Measurements from ENCODE around the gene TANK.

DNA sequence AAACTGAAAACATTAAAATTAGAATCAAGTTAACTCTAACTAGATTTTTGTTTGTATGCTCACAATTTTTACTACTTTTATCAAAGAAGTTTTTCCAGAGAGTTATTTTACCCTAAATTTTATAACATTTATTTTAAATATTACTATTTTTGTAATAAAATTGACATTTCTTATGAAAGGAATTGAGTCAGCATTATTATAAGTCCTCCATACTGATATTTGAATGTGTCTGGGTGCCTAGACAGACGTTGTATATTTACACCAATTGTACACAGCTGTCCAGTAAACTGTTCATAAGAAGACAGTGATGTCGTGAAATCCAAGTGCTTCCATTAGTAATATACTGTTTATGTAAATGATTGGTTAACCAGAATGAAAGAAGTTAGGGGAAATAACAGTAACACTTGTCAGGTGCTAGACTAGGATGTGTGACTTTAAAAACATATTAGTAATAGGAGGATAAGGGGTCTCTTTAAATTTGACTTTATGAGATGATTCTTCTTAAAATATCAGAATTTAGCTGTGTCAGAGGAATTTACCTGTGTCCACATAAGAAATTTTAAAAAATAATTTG, 73.7 kb downstream of the TANK start:
- TF ChIP-seq, protein P1, sequence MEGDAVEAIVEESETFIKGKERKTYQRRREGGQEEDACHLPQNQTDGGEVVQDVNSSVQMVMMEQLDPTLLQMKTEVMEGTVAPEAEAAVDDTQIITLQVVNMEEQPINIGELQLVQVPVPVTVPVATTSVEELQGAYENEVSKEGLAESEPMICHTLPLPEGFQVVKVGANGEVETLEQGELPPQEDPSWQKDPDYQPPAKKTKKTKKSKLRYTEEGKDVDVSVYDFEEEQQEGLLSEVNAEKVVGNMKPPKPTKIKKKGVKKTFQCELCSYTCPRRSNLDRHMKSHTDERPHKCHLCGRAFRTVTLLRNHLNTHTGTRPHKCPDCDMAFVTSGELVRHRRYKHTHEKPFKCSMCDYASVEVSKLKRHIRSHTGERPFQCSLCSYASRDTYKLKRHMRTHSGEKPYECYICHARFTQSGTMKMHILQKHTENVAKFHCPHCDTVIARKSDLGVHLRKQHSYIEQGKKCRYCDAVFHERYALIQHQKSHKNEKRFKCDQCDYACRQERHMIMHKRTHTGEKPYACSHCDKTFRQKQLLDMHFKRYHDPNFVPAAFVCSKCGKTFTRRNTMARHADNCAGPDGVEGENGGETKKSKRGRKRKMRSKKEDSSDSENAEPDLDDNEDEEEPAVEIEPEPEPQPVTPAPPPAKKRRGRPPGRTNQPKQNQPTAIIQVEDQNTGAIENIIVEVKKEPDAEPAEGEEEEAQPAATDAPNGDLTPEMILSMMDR (conservative IDR thresholded peaks at IDR 0.05): no peak
- TF ChIP-seq ZFX (IDR thresholded peaks at IDR 0.05): no peak

All from C4-2B (cell line).